Testis (tissue), 2 donors: ENCODE measurements around the gene LFNG.

ENCODE experiments used
- CTCF ChIP-seq, 3 experiments: fragments of 450-650 bp in 2 of 3; fragments of 200-600 bp in 1 of 3; sonication (generic) in 1 of 3; IDR thresholded peaks; one replicate each; pipeline ENCODE4 v1.5.1; 2016 to 2019; ENCODE audit warnings: antibody characterized with exemption in 3 of 3, mild to moderate bottlenecking in 2 of 3, moderate library complexity in 1 of 3
- POLR2A ChIP-seq: fragments of 450-650 bp; IDR thresholded peaks from one replicate; pipeline ENCODE4 v1.6.1; 2017; ENCODE audit warnings: antibody characterized with exemption, mild to moderate bottlenecking, moderate library complexity

GRCh38 chr7:2476298-2476697, 43.3 kb upstream of the LFNG start, which contains the start of gene GRIFIN:
- TF ChIP-seq CTCF (IDR thresholded peaks at IDR 0.05) (no peak), POLR2A (no peak)
